Hair follicle dermal papilla cell (primary cell): Measurements from ENCODE around the gene CELF4. TPM values are rescaled to one million over a fixed set of nuclear protein-coding genes. Genes with fewer than 3 reads are reported as not detected.

Source experiments
- total RNA-seq: library from RNA; depleted of rRNA; stranded (reverse); fragments of >200 nt; gene quantifications from 2 replicates; pipeline ENCODE4 v1.2.3, GENCODE V29; 2012

The CELF4 gene
- total RNA-seq: not detected in 2 replicates

GRCh38 chr18:37565101-37565976 is at the start of gene CELF4:
CELF4 (minus strand) TSS chr18:37565798.

